ENCODE measurements around the gene KIF20A.

The KIF20A gene

GRCh38 chr5:138224712-138225111, 45.8 kb downstream of the KIF20A start:
- no peak for TF ChIP-seq CTCF (IDR thresholded peaks at IDR 0.05; ENCODE audit: extremely low read depth, missing control alignments)
- no peak for DNase-seq (ENCODE audit: low spot score)

GRCh38 chr5:138226910-138227309, 48.0 kb downstream of the KIF20A start:
- DNase-seq (ENCODE audit: low spot score) = no peak
- TF ChIP-seq CTCF (IDR thresholded peaks at IDR 0.05; ENCODE audit: extremely low read depth, missing control alignments) = no peak

GRCh38 chr5:138229387-138229786, 50.5 kb downstream of the KIF20A start:
- no peak for DNase-seq (ENCODE audit: low spot score)

GRCh38 chr5:138230261-138230660, 51.3 kb downstream of the KIF20A start:
- no peak for DNase-seq (ENCODE audit: low spot score)
- TF ChIP-seq CTCF (IDR thresholded peaks at IDR 0.05; ENCODE audit: extremely low read depth, missing control alignments) = no peak

More at GRCh38 chr5:138229387-138229786, 50.5 kb downstream of the KIF20A start:
- no peak for TF ChIP-seq CTCF (IDR thresholded peaks at IDR 0.05; ENCODE audit: extremely low read depth, missing control alignments)

GRCh38 chr5:138230981-138231589, 52.2 kb downstream of the KIF20A start:
- no peak for DNase-seq (ENCODE audit: low spot score)
- no peak for TF ChIP-seq CTCF (IDR thresholded peaks at IDR 0.05; ENCODE audit: extremely low read depth, missing control alignments)

GRCh38 chr5:138233280-138233679, 54.4 kb downstream of the KIF20A start:
- no peak for TF ChIP-seq CTCF (IDR thresholded peaks at IDR 0.05; ENCODE audit: extremely low read depth, missing control alignments)
- DNase-seq (ENCODE audit: low spot score) = no peak

GRCh38 chr5:138234651-138235050, 55.7 kb downstream of the KIF20A start:
- no peak for TF ChIP-seq CTCF (IDR thresholded peaks at IDR 0.05; ENCODE audit: extremely low read depth, missing control alignments)
- DNase-seq (ENCODE audit: low spot score) = no peak
